Measurements from ENCODE around the gene EPB41L3.
"Not testable (repeated sequence)": the region's sequence is repeated elsewhere in the genome, so short reads cannot be mapped to it uniquely, and the experiment has no call there.

EPB41L3 gene

GRCh38 chr18:5513947-5514346 lies 29.9 kb downstream of the EPB41L3 start:
- Histone ChIP-seq H3K27ac (ENCODE audit: low read length) (no peak overlapping the region), H3K4me1 (ENCODE audit: insufficient read depth, low read length) (peaks cover 12% of the 10 kb centered on the region), H3K27me3 (ENCODE audit: insufficient read depth, low read length) (no peaks in the 10 kb centered on the region), H3K4me3 (ENCODE audit: low read length) (no peak overlapping the region), H3K9ac (ENCODE audit: low read depth, low read length) (no peak overlapping the region), H3K9me3 (ENCODE audit: insufficient read depth, low read depth, low read length) (no peaks in the 10 kb centered on the region), H3K36me3 (ENCODE audit: insufficient read depth, low read depth, low read length) (no peaks in the 10 kb centered on the region)

- Histone ChIP-seq H3K27ac (ENCODE audit: low read length) (no peak overlapping the region), H3K4me3 (ENCODE audit: low read length) (no peak overlapping the region), H3K27me3 (ENCODE audit: insufficient read depth, low read length) (no peaks in the 10 kb centered on the region), H3K36me3 (ENCODE audit: insufficient read depth, low read depth, low read length) (no peaks in the 10 kb centered on the region), H3K9me3 (ENCODE audit: insufficient read depth, low read depth, low read length) (no peaks in the 10 kb centered on the region), H3K4me1 (ENCODE audit: insufficient read depth, low read length) (peaks cover 12% of the 10 kb centered on the region), H3K9ac (ENCODE audit: low read depth, low read length) (no peak overlapping the region)
Measured at GRCh38 chr18:5512176-5512575, 31.6 kb downstream of the EPB41L3 start.

GRCh38 chr18:5511541-5511940 lies 32.3 kb downstream of the EPB41L3 start:
- peaks cover 12% of the 10 kb centered on the region for H3K4me1 ChIP-seq (ENCODE audit: insufficient read depth, low read length)
- H3K9ac ChIP-seq (ENCODE audit: low read depth, low read length); H3K36me3 ChIP-seq (ENCODE audit: insufficient read depth, low read depth, low read length); H3K4me3 ChIP-seq (ENCODE audit: low read length); H3K27me3 ChIP-seq (ENCODE audit: insufficient read depth, low read length); H3K27ac ChIP-seq (ENCODE audit: low read length); H3K9me3 ChIP-seq (ENCODE audit: insufficient read depth, low read depth, low read length): not testable (repeated sequence)

GRCh38 chr18:5510135-5510846 lies 33.5 kb downstream of the EPB41L3 start:
- H3K4me1 ChIP-seq (ENCODE audit: insufficient read depth, low read length): peaks cover 12% of the 10 kb centered on the region
- no peak overlapping the region for H3K4me3 ChIP-seq (ENCODE audit: low read length)
- no peaks in the 10 kb centered on the region for H3K27me3 ChIP-seq (ENCODE audit: insufficient read depth, low read length)

GRCh38 chr18:5508821-5509220 lies 35.0 kb downstream of the EPB41L3 start:
- Histone ChIP-seq H3K27me3 (ENCODE audit: insufficient read depth, low read length) (no peaks in the 10 kb centered on the region), H3K27ac (ENCODE audit: low read length) (no peak overlapping the region), H3K9ac (ENCODE audit: low read depth, low read length) (no peak overlapping the region), H3K9me3 (ENCODE audit: insufficient read depth, low read depth, low read length) (no peaks in the 10 kb centered on the region), H3K4me3 (ENCODE audit: low read length) (no peak overlapping the region), H3K4me1 (ENCODE audit: insufficient read depth, low read length) (peaks cover 12% of the 10 kb centered on the region), H3K36me3 (ENCODE audit: insufficient read depth, low read depth, low read length) (no peaks in the 10 kb centered on the region)

More at GRCh38 chr18:5510135-5510846, 33.5 kb downstream of the EPB41L3 start:
- Histone ChIP-seq H3K9me3 (ENCODE audit: insufficient read depth, low read depth, low read length) (no peaks in the 10 kb centered on the region), H3K9ac (ENCODE audit: low read depth, low read length) (no peak overlapping the region), H3K36me3 (ENCODE audit: insufficient read depth, low read depth, low read length) (no peaks in the 10 kb centered on the region), H3K27ac (ENCODE audit: low read length) (no peak overlapping the region)

- Histone ChIP-seq H3K9ac (ENCODE audit: low read depth, low read length) (no peak overlapping the region), H3K4me3 (ENCODE audit: low read length) (no peak overlapping the region)
Measured at GRCh38 chr18:5507756-5508155, 36.0 kb downstream of the EPB41L3 start.

GRCh38 chr18:5506174-5506573 lies 37.6 kb downstream of the EPB41L3 start:
- no peaks in the 10 kb centered on the region for H3K9me3 ChIP-seq (ENCODE audit: insufficient read depth, low read depth, low read length)
- H3K36me3 ChIP-seq (ENCODE audit: insufficient read depth, low read depth, low read length): no peaks in the 10 kb centered on the region
- no peak overlapping the region for H3K27ac ChIP-seq (ENCODE audit: low read length)
- no peak overlapping the region for H3K4me3 ChIP-seq (ENCODE audit: low read length)
- no peak overlapping the region for H3K9ac ChIP-seq (ENCODE audit: low read depth, low read length)
- peaks cover 2% of the 10 kb centered on the region; the same call in 1 of the 2 replicates for H3K4me1 ChIP-seq (ENCODE audit: insufficient read depth, low read length)
- no peaks in the 10 kb centered on the region for H3K27me3 ChIP-seq (ENCODE audit: insufficient read depth, low read length)

More at GRCh38 chr18:5507756-5508155, 36.0 kb downstream of the EPB41L3 start:
- no peaks in the 10 kb centered on the region for H3K9me3 ChIP-seq (ENCODE audit: insufficient read depth, low read depth, low read length)
- H3K27ac ChIP-seq (ENCODE audit: low read length): no peak overlapping the region
- no peaks in the 10 kb centered on the region for H3K36me3 ChIP-seq (ENCODE audit: insufficient read depth, low read depth, low read length)
- H3K4me1 ChIP-seq (ENCODE audit: insufficient read depth, low read length): peaks cover 11% of the 10 kb centered on the region
- no peaks in the 10 kb centered on the region for H3K27me3 ChIP-seq (ENCODE audit: insufficient read depth, low read length)

GRCh38 chr18:5503740-5504139 lies 40.1 kb downstream of the EPB41L3 start:
- H3K9ac ChIP-seq (ENCODE audit: low read depth, low read length): no peak overlapping the region
- H3K27ac ChIP-seq (ENCODE audit: low read length): no peak overlapping the region
- H3K27me3 ChIP-seq (ENCODE audit: insufficient read depth, low read length): no peaks in the 10 kb centered on the region
- no peaks in the 10 kb centered on the region for H3K36me3 ChIP-seq (ENCODE audit: insufficient read depth, low read depth, low read length)
- no peaks in the 10 kb centered on the region for H3K9me3 ChIP-seq (ENCODE audit: insufficient read depth, low read depth, low read length)
- H3K4me3 ChIP-seq (ENCODE audit: low read length): no peak overlapping the region
- H3K4me1 ChIP-seq (ENCODE audit: insufficient read depth, low read length): no peaks in the 10 kb centered on the region

- Histone ChIP-seq H3K36me3 (ENCODE audit: insufficient read depth, low read depth, low read length) (no peaks in the 10 kb centered on the region), H3K9me3 (ENCODE audit: insufficient read depth, low read depth, low read length) (no peaks in the 10 kb centered on the region), H3K4me1 (ENCODE audit: insufficient read depth, low read length) (no peaks in the 10 kb centered on the region), H3K27me3 (ENCODE audit: insufficient read depth, low read length) (no peaks in the 10 kb centered on the region), H3K4me3 (ENCODE audit: low read length) (no peak overlapping the region), H3K27ac (ENCODE audit: low read length) (no peak overlapping the region), H3K9ac (ENCODE audit: low read depth, low read length) (no peak overlapping the region)
Measured at GRCh38 chr18:5500158-5500939, 43.4 kb downstream of the EPB41L3 start.

GRCh38 chr18:5498452-5498851 lies 45.3 kb downstream of the EPB41L3 start:
- Histone ChIP-seq H3K9ac (ENCODE audit: low read depth, low read length) (no peak overlapping the region), H3K27me3 (ENCODE audit: insufficient read depth, low read length) (no peaks in the 10 kb centered on the region), H3K4me3 (ENCODE audit: low read length) (no peak overlapping the region), H3K36me3 (ENCODE audit: insufficient read depth, low read depth, low read length) (no peaks in the 10 kb centered on the region), H3K9me3 (ENCODE audit: insufficient read depth, low read depth, low read length) (no peaks in the 10 kb centered on the region), H3K27ac (ENCODE audit: low read length) (no peak overlapping the region), H3K4me1 (ENCODE audit: insufficient read depth, low read length) (no peaks in the 10 kb centered on the region)

GRCh38 chr18:5496305-5496704 lies 47.5 kb downstream of the EPB41L3 start:
- H3K27ac ChIP-seq (ENCODE audit: low read length): no peak overlapping the region

More at GRCh38 chr18:5496305-5496704, 47.5 kb downstream of the EPB41L3 start:
- Histone ChIP-seq H3K9me3 (ENCODE audit: insufficient read depth, low read depth, low read length) (no peaks in the 10 kb centered on the region), H3K4me3 (ENCODE audit: low read length) (no peak overlapping the region), H3K9ac (ENCODE audit: low read depth, low read length) (no peak overlapping the region), H3K36me3 (ENCODE audit: insufficient read depth, low read depth, low read length) (no peaks in the 10 kb centered on the region), H3K4me1 (ENCODE audit: insufficient read depth, low read length) (no peaks in the 10 kb centered on the region), H3K27me3 (ENCODE audit: insufficient read depth, low read length) (no peaks in the 10 kb centered on the region)

All from iPS-20b (cell line).